SK-N-SH treated with all-trans-retinoic acid at 6 μM for 48 hours (cell line): ENCODE measurements around the gene SMAD3.
A peak's percentile ranks its signal among the peaks of the same experiment; 100 is the strongest.

Experiments
- ATAC-seq: fragments of 200-7000 bp; cut with Tn5 transposase; 3 replicates; pipeline ENCODE4 v1.9.1; 2020; ENCODE audit warnings: mild to moderate bottlenecking, moderate library complexity
- ARNTL ChIP-seq: fragments of 450-650 bp; formaldehyde crosslinking; IDR thresholded peaks from 2 replicates; pipeline ENCODE4 v1.5.0; 2020; ENCODE audit warnings: low read depth, mild to moderate bottlenecking, moderate library complexity, borderline replicate concordance
- BACH2 ChIP-seq: fragments of 250-450 bp; sonication (Bioruptor Pico); IDR thresholded peaks from 2 replicates; pipeline ENCODE4 v1.9.0; 2021; ENCODE audit warnings: mild to moderate bottlenecking, borderline replicate concordance
- CREB5 ChIP-seq: fragments of 250-450 bp; sonication (Bioruptor Pico); IDR thresholded peaks from 2 replicates; pipeline ENCODE4 v1.5.1; 2020; ENCODE audit warnings: low read depth, mild to moderate bottlenecking, moderate library complexity
- CSDC2 ChIP-seq: fragments of 250-450 bp; sonication (Bioruptor Pico); IDR thresholded peaks from 2 replicates; pipeline ENCODE4 v1.5.0; 2020; ENCODE audit warnings: mild to moderate bottlenecking, moderate library complexity
- CSRNP3 ChIP-seq: fragments of 250-450 bp; sonication (Bioruptor Pico); IDR thresholded peaks from 2 replicates; pipeline ENCODE4 v1.5.1; 2021; ENCODE audit warnings: mild to moderate bottlenecking, moderate library complexity
- ESRRG ChIP-seq: fragments of 250-450 bp; sonication (Bioruptor Pico); IDR thresholded peaks from 2 replicates; pipeline ENCODE4 v1.6.1; 2021; ENCODE audit warnings: mild to moderate bottlenecking
- GLIS3 ChIP-seq: fragments of 250-450 bp; sonication (Bioruptor Pico); IDR thresholded peaks from 2 replicates; pipeline ENCODE4 v1.5.0; 2020; ENCODE audit warnings: mild to moderate bottlenecking, moderate library complexity
- ISL1 ChIP-seq: fragments of 250-450 bp; sonication (Bioruptor Pico); IDR thresholded peaks from 2 replicates; pipeline ENCODE4 v2.1.2; 2022; ENCODE audit warnings: mild to moderate bottlenecking, moderate library complexity
- OSR1 ChIP-seq: fragments of 250-450 bp; sonication (Bioruptor Pico); IDR thresholded peaks from 2 replicates; pipeline ENCODE4 v1.8.0; 2022; ENCODE audit warnings: moderate library complexity, mild to moderate bottlenecking, inconsistent platforms
- PATZ1 ChIP-seq: fragments of 250-450 bp; sonication (Bioruptor Pico); IDR thresholded peaks from 2 replicates; pipeline ENCODE4 v1.8.0; 2020; ENCODE audit warnings: mild to moderate bottlenecking, moderate library complexity, borderline replicate concordance
- POU6F1 ChIP-seq: fragments of 250-450 bp; sonication (Bioruptor Pico); IDR thresholded peaks from 2 replicates; pipeline ENCODE4 v1.8.0; 2021; ENCODE audit warnings: low read depth, mild to moderate bottlenecking, moderate library complexity, borderline replicate concordance
- PPARA ChIP-seq: fragments of 250-450 bp; sonication (Bioruptor Pico); IDR thresholded peaks from 2 replicates; pipeline ENCODE4 v1.5.0; 2020; ENCODE audit warnings: mild to moderate bottlenecking, borderline replicate concordance
- RARB ChIP-seq: fragments of 250-450 bp; sonication (Bioruptor Pico); IDR thresholded peaks from 2 replicates; pipeline ENCODE4 v1.8.0; 2021; ENCODE audit warnings: mild to moderate bottlenecking, moderate library complexity
- SNAI2 ChIP-seq: fragments of 250-450 bp; sonication (Bioruptor Pico); IDR thresholded peaks from 2 replicates; pipeline ENCODE4 v1.5.0; 2020; ENCODE audit warnings: mild to moderate bottlenecking, moderate library complexity
- TCF4 ChIP-seq: fragments of 250-450 bp; sonication (Bioruptor Pico); IDR thresholded peaks from 2 replicates; pipeline ENCODE4 v1.8.0; 2021; ENCODE audit warnings: mild to moderate bottlenecking, moderate library complexity, borderline replicate concordance
- TOX ChIP-seq: fragments of 250-450 bp; sonication (Bioruptor Pico); IDR thresholded peaks from 2 replicates; pipeline ENCODE4 v1.8.0; 2021; ENCODE audit warnings: mild to moderate bottlenecking, moderate library complexity, borderline replicate concordance
- TSHZ2 ChIP-seq: fragments of 250-450 bp; sonication (Bioruptor Pico); IDR thresholded peaks from 2 replicates; pipeline ENCODE4 v1.5.0; 2020; ENCODE audit warnings: mild to moderate bottlenecking, moderate library complexity
- ZC3H10 ChIP-seq: fragments of 250-450 bp; sonication (Bioruptor Pico); IDR thresholded peaks from 2 replicates; pipeline ENCODE4 v1.5.1; 2021; ENCODE audit warnings: mild to moderate bottlenecking, moderate library complexity
- ZFP3 ChIP-seq: fragments of 250-450 bp; sonication (Bioruptor Pico); IDR thresholded peaks from 2 replicates; pipeline ENCODE4 v1.5.0; 2020; ENCODE audit warnings: mild to moderate bottlenecking, moderate library complexity
- ZFP30 ChIP-seq: fragments of 450-650 bp; formaldehyde crosslinking; IDR thresholded peaks from 2 replicates; pipeline ENCODE4 v1.5.0; 2022; ENCODE audit warnings: mild to moderate bottlenecking, moderate library complexity
- ZNF565 ChIP-seq: fragments of 450-650 bp; formaldehyde crosslinking; conservative IDR thresholded peaks from 2 replicates; pipeline ENCODE4 v1.5.0; 2020; ENCODE audit warnings: low read depth, mild to moderate bottlenecking, moderate library complexity
- ZNF70 ChIP-seq: fragments of 450-650 bp; formaldehyde crosslinking; IDR thresholded peaks from 2 replicates; pipeline ENCODE4 v1.5.0; 2020; ENCODE audit warnings: mild to moderate bottlenecking, moderate library complexity
- ZNF8 ChIP-seq: fragments of 450-650 bp; formaldehyde crosslinking; IDR thresholded peaks from 2 replicates; pipeline ENCODE4 v1.5.0; 2020; ENCODE audit warnings: mild to moderate bottlenecking, moderate library complexity

The SMAD3 gene

GRCh38 chr15:67100801-67101581, 35.6 kb downstream of the SMAD3 start:
- TF ChIP-seq ZFP3 (CRISPR knock-in tag) (0 out of 2 replicates have a peak, but pooled peaks have one; percentile 18), PPARA (no peak), ZNF8 (CRISPR knock-in tag) (no peak), RARB (CRISPR knock-in tag) (no peak; the same call in 1 of the 2 replicates), ZC3H10 (CRISPR knock-in tag) (no peak), TSHZ2 (no peak), ESRRG (no peak), TOX (CRISPR knock-in tag) (no peak), ZNF70 (CRISPR knock-in tag) (no peak), ZNF565 (no peak), OSR1 (no peak), CSRNP3 (CRISPR knock-in tag) (no peak), CSDC2 (CRISPR knock-in tag) (0 out of 2 replicates have a peak, but pooled peaks have one; percentile 11), SNAI2 (CRISPR knock-in tag) (peak; percentile 56; the same call in 1 of the 2 replicates), ZFP30 (CRISPR knock-in tag) (no peak), ARNTL (CRISPR knock-in tag) (no peak), POU6F1 (CRISPR knock-in tag) (no peak), TCF4 (CRISPR knock-in tag) (no peak), GLIS3 (no peak), BACH2 (CRISPR knock-in tag) (no peak), CREB5 (CRISPR knock-in tag) (peak; percentile 15; the same call in 1 of the 2 replicates), ISL1 (CRISPR knock-in tag) (no peak), PATZ1 (CRISPR knock-in tag) (no peak)

GRCh38 chr15:67101911-67102598, 36.7 kb downstream of the SMAD3 start:
- no peak for ATAC-seq
- TF ChIP-seq ZFP3 (CRISPR knock-in tag), result peak; percentile 19; the same call in 1 of the 2 replicates
- TF ChIP-seq ISL1 (CRISPR knock-in tag), result peak; percentile 70
- TF ChIP-seq CSRNP3 (CRISPR knock-in tag), result no peak
- peak; percentile 5; the same call in 1 of the 2 replicates for TF ChIP-seq RARB (CRISPR knock-in tag)
- peak; percentile 80 for TF ChIP-seq SNAI2 (CRISPR knock-in tag)
- TF ChIP-seq OSR1, result no peak
- peak; percentile 65; the same call in 1 of the 2 replicates for TF ChIP-seq CSDC2 (CRISPR knock-in tag)

More at GRCh38 chr15:67100801-67101581, 35.6 kb downstream of the SMAD3 start:
- no peak for ATAC-seq
